GM21381 (cell line): ENCODE measurements around the gene MKKS.
"Not testable (repeated sequence)": the region's sequence is repeated elsewhere in the genome, so short reads cannot be mapped to it uniquely, and the experiment has no call there.

ENCODE experiments used
- ATAC-seq: cut with Tn5 transposase; IDR thresholded peaks from one replicate; pipeline ENCODE4 v1.9.1; 2021; ENCODE audit warnings: mild to moderate bottlenecking, moderate library complexity; ENCODE audit not compliant: unreplicated experiment

Gene MKKS

GRCh38 chr20:10417218-10417617 is 16.8 kb downstream of the MKKS start:
- ATAC-seq = not testable (repeated sequence)

- no peak for ATAC-seq
Observed at GRCh38 chr20:10415013-10415650, 18.9 kb downstream of the MKKS start.

DNA sequence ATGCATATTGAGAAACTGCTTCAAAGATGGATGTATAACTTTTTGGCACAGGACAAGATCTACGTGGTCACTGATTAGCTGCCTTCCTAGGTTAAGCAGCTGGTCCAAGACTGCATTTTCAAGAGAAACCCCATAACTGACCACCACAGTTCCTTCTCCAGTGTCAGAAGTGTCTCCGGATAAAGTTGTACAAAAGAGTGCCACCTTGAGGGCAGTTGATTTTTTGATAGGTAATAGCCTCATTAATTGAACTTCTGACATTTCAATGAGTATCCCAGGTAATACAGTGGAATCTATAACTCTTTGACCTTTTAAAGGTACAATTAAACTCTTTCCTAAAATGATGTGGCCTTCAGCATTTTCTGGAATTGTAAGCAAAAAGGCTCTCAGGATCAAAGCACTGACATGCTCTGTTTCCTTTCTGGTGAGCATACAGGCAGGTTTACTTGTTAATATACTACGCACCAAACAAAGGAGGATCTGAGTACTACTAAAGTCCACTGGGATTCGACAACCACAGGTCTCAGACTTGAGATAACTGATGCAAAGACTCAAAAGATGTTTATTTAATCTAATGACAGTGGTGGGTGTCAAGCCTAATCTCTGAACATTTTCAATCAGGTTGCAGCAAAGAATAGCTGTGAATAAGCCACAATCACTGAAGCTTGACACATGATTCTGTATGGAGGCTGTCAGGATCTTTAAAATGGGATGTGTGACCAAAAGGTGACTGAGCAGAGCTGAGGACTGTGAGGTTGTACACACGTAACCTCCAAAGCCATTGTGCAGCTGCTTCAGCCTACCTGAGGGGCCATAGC is 21.2 kb downstream of the MKKS start:
- no peak for ATAC-seq

DNA sequence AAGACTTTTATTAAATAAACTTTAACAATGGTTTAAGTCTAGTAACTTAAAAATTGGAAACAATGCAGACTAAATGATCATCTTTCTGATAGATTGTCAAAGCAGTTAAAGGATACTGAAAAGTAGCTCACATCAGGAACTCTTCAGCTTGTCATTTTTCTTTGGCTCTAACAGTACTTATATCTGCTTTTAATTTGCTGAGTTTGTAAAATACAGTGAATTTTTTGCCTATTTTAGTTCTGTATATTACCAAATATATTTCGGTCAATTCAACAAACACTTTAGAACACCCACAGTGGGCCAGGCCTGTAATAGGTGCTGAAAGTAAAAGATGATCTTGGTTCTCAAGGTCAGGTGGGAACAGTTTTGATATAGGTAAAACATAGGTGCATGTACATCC is 22.3 kb downstream of the MKKS start:
- no peak for ATAC-seq

DNA sequence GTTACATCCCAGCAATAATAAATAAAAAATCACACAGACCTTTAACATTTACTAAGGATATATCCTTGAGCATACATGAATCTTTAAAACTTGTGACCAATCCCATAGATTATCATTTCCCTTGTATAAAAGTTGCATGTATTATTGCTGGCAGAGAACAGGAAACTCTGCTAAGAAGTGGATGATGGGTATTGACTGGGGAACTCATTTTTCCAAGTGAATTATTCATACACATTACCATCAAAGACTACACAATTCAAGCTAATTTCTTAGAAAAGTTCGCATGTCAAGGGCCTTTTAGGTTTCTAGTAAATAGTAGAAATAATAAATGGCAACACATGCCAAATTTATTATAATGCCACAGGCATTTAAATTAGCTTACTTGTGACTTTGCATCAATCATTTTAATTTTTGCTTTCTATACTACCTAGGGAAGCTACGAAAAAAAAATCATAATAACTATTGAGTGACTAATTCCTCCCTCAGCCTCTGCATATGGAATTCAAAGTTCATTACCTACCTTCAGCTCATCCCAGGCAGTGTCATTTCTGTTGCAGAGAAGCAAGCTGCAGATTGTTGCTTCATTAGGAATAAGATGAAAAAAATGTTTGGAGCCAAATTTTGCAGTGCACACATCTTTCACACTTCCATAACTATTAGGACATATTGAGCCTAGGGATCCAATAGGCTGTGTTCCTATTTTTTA is 25.8 kb downstream of the MKKS start:
- no peak for ATAC-seq

GRCh38 chr20:10404959-10405530 is 29.0 kb downstream of the MKKS start:
- ATAC-seq = no peak

- no peak for ATAC-seq
Observed at GRCh38 chr20:10404023-10404628, 29.9 kb downstream of the MKKS start.

- ATAC-seq = no peak
Observed at GRCh38 chr20:10402938-10403608, 30.9 kb downstream of the MKKS start.

DNA sequence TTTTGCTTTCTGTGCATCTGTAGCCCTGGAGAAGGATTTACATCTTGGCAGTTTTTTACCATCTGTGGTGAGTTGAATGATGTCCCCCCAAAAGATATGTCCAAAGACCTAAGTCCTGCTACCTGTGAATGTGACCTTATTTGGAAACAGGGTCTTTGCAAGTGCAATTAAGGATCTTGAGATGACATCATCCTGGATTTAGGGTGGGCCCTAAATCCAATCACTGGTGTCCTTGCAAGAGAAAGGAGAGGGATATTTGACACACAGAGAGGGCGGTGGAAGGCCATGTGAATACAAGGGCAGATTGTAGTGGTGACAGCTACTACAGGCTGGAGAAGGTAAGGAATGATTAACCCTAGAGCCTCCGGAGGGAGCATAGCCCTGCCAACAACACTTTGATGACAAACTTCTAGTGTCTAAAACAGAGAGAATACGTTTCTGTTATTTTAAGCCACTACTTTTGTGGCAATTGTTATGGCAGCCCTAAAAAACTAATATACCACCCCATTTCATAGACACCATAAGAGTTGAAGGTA is 35.1 kb downstream of the MKKS start:
- no peak for ATAC-seq

DNA sequence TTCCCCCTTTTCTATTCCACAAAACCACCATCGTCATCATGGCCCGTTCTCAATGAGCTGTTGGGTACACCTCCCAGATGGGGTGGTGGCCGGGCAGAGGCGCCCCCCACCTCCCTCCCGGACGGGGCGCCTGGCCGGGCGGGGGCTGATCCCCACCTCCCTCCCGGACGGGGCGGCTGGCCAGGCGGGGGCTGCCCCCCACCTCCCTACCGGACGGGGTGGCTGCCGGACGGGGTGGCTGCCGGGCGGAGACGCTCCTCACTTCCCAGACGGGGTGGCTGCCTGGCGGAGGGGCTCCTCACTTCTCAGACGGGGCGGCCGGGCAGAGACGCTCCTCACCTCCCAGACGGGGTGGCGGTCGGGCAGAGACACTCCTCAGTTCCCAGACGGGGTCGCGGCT is 39.3 kb downstream of the MKKS start:
- ATAC-seq = not testable (repeated sequence)

DNA sequence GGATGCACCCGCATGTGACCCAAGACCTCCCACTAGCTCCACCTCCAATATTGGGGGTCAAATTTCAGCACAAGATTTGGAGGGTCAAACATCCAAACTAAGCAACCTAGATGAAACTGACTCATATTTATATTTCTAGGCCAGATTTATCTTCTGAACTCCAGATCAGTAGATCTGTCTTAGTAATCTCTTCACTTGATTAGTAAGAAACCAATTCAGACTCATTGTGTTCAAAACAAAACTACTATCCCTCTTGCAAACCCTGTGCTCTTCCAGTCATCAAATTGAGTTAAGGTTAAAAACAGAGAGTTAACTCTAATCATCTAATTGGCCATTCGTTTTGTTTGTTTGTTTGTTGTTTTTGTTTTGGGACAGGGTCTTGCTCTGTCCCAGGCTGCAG is 43.3 kb downstream of the MKKS start:
- no peak for ATAC-seq

- ATAC-seq = no peak
Observed at GRCh38 chr20:10388597-10388996, 45.4 kb downstream of the MKKS start.

DNA sequence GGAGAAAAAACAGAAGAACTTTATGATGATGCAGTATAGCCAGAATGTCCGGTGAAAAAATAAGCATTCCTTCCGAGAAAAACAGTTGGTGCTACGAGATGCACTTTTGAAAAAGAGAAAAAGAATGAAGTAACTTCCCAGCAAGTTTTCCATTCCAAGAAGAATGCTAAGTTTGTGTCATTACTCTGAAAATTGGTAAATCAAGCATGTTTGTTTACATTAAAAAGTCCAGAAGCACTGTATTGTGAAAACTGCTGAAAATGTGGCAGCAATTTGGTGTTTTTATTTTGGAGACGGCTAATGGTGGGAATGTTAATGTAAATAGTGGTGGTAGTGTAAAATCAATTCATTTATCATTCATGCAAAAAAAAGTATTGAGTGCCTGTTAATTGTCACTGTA is 46.3 kb downstream of the MKKS start:
- ATAC-seq = no peak

DNA sequence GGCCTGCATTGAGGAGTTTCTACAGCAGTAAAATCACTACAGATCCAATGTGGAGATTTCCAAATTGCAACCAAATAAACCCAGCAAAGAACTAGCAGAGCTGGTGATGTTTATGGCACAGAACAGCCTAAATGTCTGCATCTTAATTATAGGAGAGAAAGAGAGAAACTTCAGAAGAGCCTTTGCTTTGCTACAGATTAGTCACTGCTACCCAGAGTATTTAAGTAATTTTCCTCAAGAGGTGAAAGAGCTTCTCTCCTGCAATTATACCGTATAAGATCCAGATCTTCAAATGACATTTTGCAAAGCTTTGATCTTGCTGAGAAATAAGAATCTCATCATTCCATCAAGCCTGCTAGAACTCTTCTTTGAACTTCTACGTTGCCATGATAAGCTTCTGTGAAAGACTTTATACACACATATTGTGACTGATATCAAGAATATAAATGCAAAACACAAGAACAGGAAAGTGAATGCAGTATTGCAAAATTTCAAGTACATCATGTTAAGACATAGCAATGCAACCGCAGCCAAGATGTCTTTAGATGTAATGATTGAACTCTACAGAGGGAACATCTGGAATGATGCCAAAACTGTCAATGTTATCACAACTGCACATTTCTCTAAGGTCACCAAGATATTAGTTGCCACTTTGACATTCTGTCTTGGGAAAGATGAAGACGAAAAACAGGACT is 48.0 kb downstream of the MKKS start:
- no peak for ATAC-seq

DNA sequence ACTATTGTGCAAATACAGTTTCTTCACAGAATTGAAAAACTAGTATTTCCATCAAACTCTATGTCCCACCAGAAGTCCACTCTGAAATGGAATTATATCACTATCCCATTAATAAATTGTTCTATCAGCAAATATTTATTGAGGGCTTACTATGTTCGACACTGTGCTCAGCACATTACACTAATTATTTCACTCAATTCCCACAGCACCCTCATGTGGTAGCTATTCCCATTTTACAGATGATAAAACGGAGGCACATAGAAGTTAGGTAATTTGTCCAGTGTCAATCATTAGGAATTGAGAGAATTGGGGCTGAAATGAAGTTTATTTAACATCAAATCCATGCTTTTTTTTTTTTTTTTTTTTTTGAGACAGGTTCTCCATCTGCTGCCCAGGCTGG is 52.5 kb downstream of the MKKS start:
- ATAC-seq = no peak

- no peak for ATAC-seq
Observed at GRCh38 chr20:10379761-10380160, 54.3 kb downstream of the MKKS start.

DNA sequence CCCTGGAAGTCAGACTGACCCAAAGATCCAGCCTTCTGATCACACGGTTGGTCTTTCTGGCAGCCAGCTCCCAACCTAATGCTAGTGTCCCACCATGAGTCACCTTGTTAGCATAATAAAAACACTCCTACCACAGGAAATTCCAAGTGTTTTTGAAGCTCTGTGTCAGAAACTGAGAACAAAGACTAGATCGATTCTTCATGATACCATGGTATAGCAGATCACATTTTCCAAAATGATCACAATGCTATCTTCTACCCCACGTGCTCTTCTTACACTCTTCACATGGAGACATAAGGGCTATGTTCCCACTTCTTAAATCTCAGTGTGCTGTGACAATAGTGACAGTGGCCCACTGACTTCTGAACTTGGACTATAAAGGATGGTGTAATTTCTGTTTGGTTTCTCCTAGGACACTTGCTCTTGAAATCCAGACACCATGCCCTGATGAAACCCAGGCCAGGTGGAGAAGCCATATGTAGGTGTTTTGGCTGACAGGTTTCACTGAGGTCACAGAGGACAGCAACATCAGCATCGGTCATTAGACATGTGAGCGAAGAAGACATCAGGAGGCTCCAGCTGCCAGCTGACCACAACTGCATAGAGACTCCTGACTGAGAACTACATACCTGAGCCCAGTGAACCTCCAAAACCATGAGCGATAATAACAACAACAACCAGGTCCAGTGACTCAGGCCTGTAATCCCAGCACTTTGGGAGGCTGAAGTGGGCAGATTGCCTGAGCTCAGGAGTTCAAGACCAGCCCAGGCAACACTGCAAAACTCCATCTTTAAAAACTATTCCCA is 57.5 kb downstream of the MKKS start:
- no peak for ATAC-seq

GRCh38 chr20:10375191-10375590 is 58.8 kb downstream of the MKKS start:
- ATAC-seq = no peak

GRCh38 chr20:10374036-10374435 is 60.0 kb downstream of the MKKS start:
- ATAC-seq = no peak
